22Rv1 (cell line): ENCODE results near the gene GMNC.

Experiments used
- H3K27ac ChIP-seq: fragments of 450-650 bp; 2 replicates; pipeline ENCODE4 v1.5.1; 2017
- CTCF ChIP-seq: fragments of 450-650 bp; IDR thresholded peaks from 2 replicates; pipeline ENCODE4 v1.5.1; 2017; ENCODE audit warnings: mild to moderate bottlenecking
- ZFX ChIP-seq: fragments of 450-650 bp; IDR thresholded peaks from 2 replicates; pipeline ENCODE4 v1.6.1; 2017; ENCODE audit warnings: antibody characterized with exemption, borderline replicate concordance

The GMNC gene

GRCh38 chr3:190865828-190866227, 3.3 kb upstream of the GMNC start:
- peak; percentile 43 for TF ChIP-seq CTCF
- TF ChIP-seq ZFX = no peak
- H3K27ac ChIP-seq = no peak overlapping the region

- H3K27ac ChIP-seq = no peak overlapping the region
- TF ChIP-seq CTCF (no peak), ZFX (no peak)
Measured at GRCh38 chr3:190865419-190865818, 2.9 kb upstream of the GMNC start.

- H3K27ac ChIP-seq = no peak overlapping the region
- no peak for TF ChIP-seq CTCF
- TF ChIP-seq ZFX = no peak
Measured at GRCh38 chr3:190864002-190864401, 1.5 kb upstream of the GMNC start.

GRCh38 chr3:190863119-190863465, 598 bp upstream of the GMNC start:
- H3K27ac ChIP-seq = peak overlapping the region; percentile 40
- TF ChIP-seq CTCF (no peak), ZFX (no peak)

- no peak overlapping the region for H3K27ac ChIP-seq
- TF ChIP-seq ZFX (no peak), CTCF (no peak)
Measured at GRCh38 chr3:190860521-190860920, 2.0 kb downstream of the GMNC start.

- no peak for TF ChIP-seq CTCF
- no peak for TF ChIP-seq ZFX
- no peak overlapping the region for H3K27ac ChIP-seq
Measured at GRCh38 chr3:190855151-190855550, 7.3 kb downstream of the GMNC start.

GRCh38 chr3:190854062-190854461, 8.4 kb downstream of the GMNC start:
- no peak overlapping the region for H3K27ac ChIP-seq
- no peak for TF ChIP-seq CTCF
- no peak for TF ChIP-seq ZFX
